ENCODE measurements around the gene ABHD17A. TPM values are rescaled to one million over a fixed set of nuclear protein-coding genes. Genes with fewer than 3 reads are reported as not detected.

ABHD17A gene
- total RNA-seq, 1 experiment from 2014 or later, result 60.7 TPM

GRCh38 chr19:1866693-1867348 lies 18.5 kb downstream of the ABHD17A start:
- ATAC-seq, result no peak
- Mint-ChIP-seq H3K4me3 (no peak overlapping the region), H3K27ac (no peak overlapping the region), H3K27me3 (ENCODE audit: low read depth) (0 out of 2 replicates have a peak, but pooled peaks cover 4% of the 10 kb centered on the region), H3K9me3 (no peaks in the 10 kb centered on the region), H3K36me3 (no peaks in the 10 kb centered on the region), H3K4me1 (no peaks in the 10 kb centered on the region; the same call in 1 of the 2 replicates)
- ChIA-PET CTCF (interaction anchor here (3.0 kb wide), 1 partner anchor 9 kb away, joined by 48 read pairs; no protein-coding TSS in a partner anchor), POLR2A (interaction anchor here (0.6 to 0.7 kb wide), 3 partner anchors 24 to 315 kb away, joined by 3 to 6 read pairs (median 5); no protein-coding TSS in a partner anchor)
- TF ChIP-seq ZMAT4 (CRISPR knock-in tag; IDR thresholded peaks at IDR 0.05) (no peak), ZNF263 (CRISPR knock-in tag; IDR thresholded peaks at IDR 0.05; ENCODE audit: low read depth) (no peak), HMGA2 (CRISPR knock-in tag; IDR thresholded peaks at IDR 0.05) (no peak), RORB (CRISPR knock-in tag; IDR thresholded peaks at IDR 0.05) (no peak), KAT7 (CRISPR knock-in tag; IDR thresholded peaks at IDR 0.05; ENCODE audit: borderline replicate concordance) (no peak), ZNF423 (CRISPR knock-in tag; IDR thresholded peaks at IDR 0.05) (no peak), E2F1 (CRISPR knock-in tag; IDR thresholded peaks at IDR 0.05) (no peak), ZNF219 (CRISPR knock-in tag; IDR thresholded peaks at IDR 0.05; ENCODE audit: borderline replicate concordance) (no peak), ZNF121 (CRISPR knock-in tag; IDR thresholded peaks at IDR 0.05) (no peak), ZNF671 (CRISPR knock-in tag; IDR thresholded peaks at IDR 0.05) (no peak), EMX1 (CRISPR knock-in tag; IDR thresholded peaks at IDR 0.05) (no peak)
- DNase-seq (ENCODE audit: low spot score), result no peak

GRCh38 chr19:1865172-1866010 lies 19.9 kb downstream of the ABHD17A start:
- H3K27me3 Mint-ChIP-seq (ENCODE audit: low read depth), result peaks cover 11% of the 10 kb centered on the region
- TF ChIP-seq ZNF232 (CRISPR knock-in tag; IDR thresholded peaks at IDR 0.05) (peak; percentile 21; the same call in 1 of the 2 replicates), EMX1 (CRISPR knock-in tag; IDR thresholded peaks at IDR 0.05) (no peak), ATF1 (CRISPR knock-in tag; IDR thresholded peaks at IDR 0.05) (0 out of 2 replicates have a peak, but pooled peaks have one; percentile 28), USF1 (CRISPR knock-in tag; IDR thresholded peaks at IDR 0.05) (no peak), CDX4 (CRISPR knock-in tag; IDR thresholded peaks at IDR 0.05; ENCODE audit: borderline replicate concordance) (no peak), RELA (CRISPR knock-in tag; IDR thresholded peaks at IDR 0.05; ENCODE audit: borderline replicate concordance) (no peak)
- TF ChIP-seq, protein P1, sequence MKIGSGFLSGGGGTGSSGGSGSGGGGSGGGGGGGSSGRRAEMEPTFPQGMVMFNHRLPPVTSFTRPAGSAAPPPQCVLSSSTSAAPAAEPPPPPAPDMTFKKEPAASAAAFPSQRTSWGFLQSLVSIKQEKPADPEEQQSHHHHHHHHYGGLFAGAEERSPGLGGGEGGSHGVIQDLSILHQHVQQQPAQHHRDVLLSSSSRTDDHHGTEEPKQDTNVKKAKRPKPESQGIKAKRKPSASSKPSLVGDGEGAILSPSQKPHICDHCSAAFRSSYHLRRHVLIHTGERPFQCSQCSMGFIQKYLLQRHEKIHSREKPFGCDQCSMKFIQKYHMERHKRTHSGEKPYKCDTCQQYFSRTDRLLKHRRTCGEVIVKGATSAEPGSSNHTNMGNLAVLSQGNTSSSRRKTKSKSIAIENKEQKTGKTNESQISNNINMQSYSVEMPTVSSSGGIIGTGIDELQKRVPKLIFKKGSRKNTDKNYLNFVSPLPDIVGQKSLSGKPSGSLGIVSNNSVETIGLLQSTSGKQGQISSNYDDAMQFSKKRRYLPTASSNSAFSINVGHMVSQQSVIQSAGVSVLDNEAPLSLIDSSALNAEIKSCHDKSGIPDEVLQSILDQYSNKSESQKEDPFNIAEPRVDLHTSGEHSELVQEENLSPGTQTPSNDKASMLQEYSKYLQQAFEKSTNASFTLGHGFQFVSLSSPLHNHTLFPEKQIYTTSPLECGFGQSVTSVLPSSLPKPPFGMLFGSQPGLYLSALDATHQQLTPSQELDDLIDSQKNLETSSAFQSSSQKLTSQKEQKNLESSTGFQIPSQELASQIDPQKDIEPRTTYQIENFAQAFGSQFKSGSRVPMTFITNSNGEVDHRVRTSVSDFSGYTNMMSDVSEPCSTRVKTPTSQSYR (CRISPR knock-in tag; IDR thresholded peaks at IDR 0.05), result no peak
- H3K4me1 Mint-ChIP-seq, result peaks cover 10% of the 10 kb centered on the region
- no peak for DNase-seq (ENCODE audit: low spot score)
- ATAC-seq, result no peak
- H3K36me3 Mint-ChIP-seq, result no peaks in the 10 kb centered on the region
- H3K9me3 Mint-ChIP-seq, result no peaks in the 10 kb centered on the region
- ChIA-PET CTCF (interaction anchor here (0.9 to 3.0 kb wide), 16 partner anchors 10 to 457 kb away, joined by 3 to 48 read pairs (median 5); partner anchors contain the start of genes ABHD17A, ADAT3 and SCAMP4), POLR2A (interaction anchor here (0.5 to 2.5 kb wide), 5 partner anchors 9 to 221 kb away, joined by 3 to 15 read pairs (median 4); no protein-coding TSS in a partner anchor)
- H3K4me3 Mint-ChIP-seq, result peak overlapping the region; percentile 53
- no peak overlapping the region for H3K27ac Mint-ChIP-seq
